Activated CD4-positive, alpha-beta T cell treated with anti-CD3 and anti-CD28 coated beads for 1 hour (primary cell): ENCODE data around the gene WWC2.
"Not testable (repeated sequence)": the region's sequence is repeated elsewhere in the genome, so short reads cannot be mapped to it uniquely, and the experiment has no call there.

Source experiments
- DNase-seq: peaks from one replicate; pipeline ENCODE4 v3.0.0-alpha.2; 2020

WWC2 gene

GRCh38 chr4:183144787-183145186, 45.7 kb downstream of the WWC2 start:
- DNase-seq, result no peak

GRCh38 chr4:183145773-183146172, 46.7 kb downstream of the WWC2 start:
- no peak for DNase-seq

- DNase-seq, result no peak
These were observed 47.4 kb downstream of the WWC2 start for GRCh38 chr4:183146478-183146877.

- no peak for DNase-seq
These were observed 48.1 kb downstream of the WWC2 start for GRCh38 chr4:183147196-183147595.

- no peak for DNase-seq
These were observed 48.9 kb downstream of the WWC2 start for GRCh38 chr4:183147983-183148382.

GRCh38 chr4:183149616-183150539, 50.8 kb downstream of the WWC2 start:
- no peak for DNase-seq

- DNase-seq, result not testable (repeated sequence)
These were observed 51.6 kb downstream of the WWC2 start for GRCh38 chr4:183150664-183151063.

GRCh38 chr4:183152232-183152631, 53.2 kb downstream of the WWC2 start:
- DNase-seq, result not testable (repeated sequence)

GRCh38 chr4:183153190-183153916, 54.3 kb downstream of the WWC2 start:
- DNase-seq, result no peak

GRCh38 chr4:183154701-183155391, 55.8 kb downstream of the WWC2 start:
- no peak for DNase-seq

- no peak for DNase-seq
These were observed 56.6 kb downstream of the WWC2 start for GRCh38 chr4:183155450-183156184.

- no peak for DNase-seq
These were observed 58.2 kb downstream of the WWC2 start for GRCh38 chr4:183157215-183157614.

GRCh38 chr4:183158062-183158461, 59.0 kb downstream of the WWC2 start:
- DNase-seq, result no peak

GRCh38 chr4:183161630-183162029, 62.6 kb downstream of the WWC2 start:
- no peak for DNase-seq

- DNase-seq, result no peak
These were observed 64.1 kb downstream of the WWC2 start for GRCh38 chr4:183163135-183163534.

GRCh38 chr4:183164963-183165362, 65.9 kb downstream of the WWC2 start:
- DNase-seq, result no peak

- DNase-seq, result no peak
These were observed 66.3 kb downstream of the WWC2 start for GRCh38 chr4:183165376-183165775.

GRCh38 chr4:183170894-183171293, 71.8 kb downstream of the WWC2 start:
- DNase-seq, result no peak

- no peak for DNase-seq
These were observed 72.6 kb downstream of the WWC2 start for GRCh38 chr4:183171484-183172267.

- no peak for DNase-seq
These were observed 73.8 kb downstream of the WWC2 start for GRCh38 chr4:183172881-183173280.

- DNase-seq, result no peak
These were observed 74.8 kb downstream of the WWC2 start for GRCh38 chr4:183173580-183174526.
